ENCODE measurements around the gene DHX35.
A peak's percentile ranks its signal among the peaks of the same experiment; 100 is the strongest.

The DHX35 gene

DNA sequence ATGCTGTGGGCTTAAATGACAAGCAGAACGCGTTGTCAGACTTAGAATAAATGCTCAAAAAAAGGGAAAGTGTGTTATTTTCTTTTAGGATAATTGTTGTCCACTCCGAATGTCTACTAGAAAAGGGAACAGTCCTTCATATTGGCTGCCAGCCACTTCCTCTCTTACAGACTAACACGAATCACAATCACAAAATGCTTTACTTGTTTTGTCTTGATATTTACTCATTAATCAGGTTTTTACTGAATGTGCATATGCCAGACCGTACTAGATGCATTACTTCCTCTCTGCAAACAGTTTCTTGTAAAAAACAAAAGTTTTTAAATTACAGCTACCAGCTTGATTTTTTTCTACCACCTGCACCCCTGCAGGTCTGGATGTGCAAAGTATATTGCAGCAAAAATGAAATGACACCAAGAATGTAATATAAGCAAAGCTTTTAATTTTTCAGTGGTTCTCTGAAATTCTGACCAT, 821 bp downstream of the DHX35 start:
- Histone ChIP-seq H3K27ac (ENCODE audit: low read length) (peak overlapping the region; percentile 79), H3K9ac (ENCODE audit: low read depth, low read length) (peak overlapping the region; percentile 77), H3K36me3 (ENCODE audit: insufficient read depth, low read length) (peaks cover 19% of the 10 kb centered on the region), H4K20me1 (ENCODE audit: insufficient read depth, low read length) (peaks cover 4% of the 10 kb centered on the region), H3K4me3 (ENCODE audit: low read depth in 1 of 2, low read length in 2 of 2) (peak overlapping the region; percentile 61 to 79; a peak in 3 of 4 replicates), H3K79me2 (ENCODE audit: insufficient read depth, low read length) (peaks cover 68% of the 10 kb centered on the region), H3K9me3 (ENCODE audit: insufficient read depth, low read length, severe bottlenecking) (no peaks in the 10 kb centered on the region), H3K27me3 (ENCODE audit: insufficient read depth, low read length, poor library complexity) (no peaks in the 10 kb centered on the region), H3K4me2 (ENCODE audit: insufficient read depth, low read length) (peak overlapping the region; percentile 67), H2AFZ (ENCODE audit: low read depth, low read length) (peak overlapping the region; percentile 84), H3K4me1 (ENCODE audit: insufficient read depth, low read length) (peaks cover 35% of the 10 kb centered on the region)
- DNase-seq (no peak), ATAC-seq (ENCODE audit: insufficient read depth, low read depth) (no peak)
- TF ChIP-seq EZH2 (IDR thresholded peaks at IDR 0.05; ENCODE audit: borderline replicate concordance, low read depth, low read length, severe bottlenecking) = no peak
- TF ChIP-seq, protein P1, sequence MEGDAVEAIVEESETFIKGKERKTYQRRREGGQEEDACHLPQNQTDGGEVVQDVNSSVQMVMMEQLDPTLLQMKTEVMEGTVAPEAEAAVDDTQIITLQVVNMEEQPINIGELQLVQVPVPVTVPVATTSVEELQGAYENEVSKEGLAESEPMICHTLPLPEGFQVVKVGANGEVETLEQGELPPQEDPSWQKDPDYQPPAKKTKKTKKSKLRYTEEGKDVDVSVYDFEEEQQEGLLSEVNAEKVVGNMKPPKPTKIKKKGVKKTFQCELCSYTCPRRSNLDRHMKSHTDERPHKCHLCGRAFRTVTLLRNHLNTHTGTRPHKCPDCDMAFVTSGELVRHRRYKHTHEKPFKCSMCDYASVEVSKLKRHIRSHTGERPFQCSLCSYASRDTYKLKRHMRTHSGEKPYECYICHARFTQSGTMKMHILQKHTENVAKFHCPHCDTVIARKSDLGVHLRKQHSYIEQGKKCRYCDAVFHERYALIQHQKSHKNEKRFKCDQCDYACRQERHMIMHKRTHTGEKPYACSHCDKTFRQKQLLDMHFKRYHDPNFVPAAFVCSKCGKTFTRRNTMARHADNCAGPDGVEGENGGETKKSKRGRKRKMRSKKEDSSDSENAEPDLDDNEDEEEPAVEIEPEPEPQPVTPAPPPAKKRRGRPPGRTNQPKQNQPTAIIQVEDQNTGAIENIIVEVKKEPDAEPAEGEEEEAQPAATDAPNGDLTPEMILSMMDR (IDR thresholded peaks at IDR 0.05; ENCODE audit: borderline replicate concordance, extremely low read depth, low read length, poor library complexity, severe bottlenecking) = peak; percentile 3

DNA sequence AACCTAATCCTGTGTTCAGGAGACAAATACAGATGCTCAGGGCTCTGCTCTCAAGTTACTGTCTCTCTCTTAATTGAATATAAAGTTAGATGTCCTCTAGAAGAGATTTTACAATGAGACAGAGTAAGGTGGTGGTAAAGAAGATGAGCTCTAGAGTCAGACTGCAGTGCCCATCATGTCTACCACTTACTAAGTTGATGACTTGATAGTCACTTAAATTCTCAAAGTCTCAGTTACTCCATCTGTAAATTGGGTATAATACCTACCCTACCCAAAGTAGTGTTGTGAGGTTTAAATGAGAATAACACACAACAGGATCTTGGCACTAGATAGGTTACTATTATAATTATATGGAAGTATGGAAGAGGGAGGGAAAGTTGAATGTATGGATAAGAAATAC, 1.6 kb downstream of the DHX35 start:
- peak overlapping the region; percentile 67 for H3K4me2 ChIP-seq (ENCODE audit: insufficient read depth, low read length)
- H2AFZ ChIP-seq (ENCODE audit: low read depth, low read length) = no peak overlapping the region
- H3K4me1 ChIP-seq (ENCODE audit: insufficient read depth, low read length) = peaks cover 35% of the 10 kb centered on the region
- H3K4me3 ChIP-seq (ENCODE audit: low read depth in 1 of 2, low read length in 2 of 2) = peak overlapping the region in 1 of 2 experiments; percentile 79; a peak in 2 of 4 replicates
- no peak for DNase-seq
- H3K79me2 ChIP-seq (ENCODE audit: insufficient read depth, low read length) = peaks cover 72% of the 10 kb centered on the region
- no peaks in the 10 kb centered on the region for H3K9me3 ChIP-seq (ENCODE audit: insufficient read depth, low read length, severe bottlenecking)
- no peak overlapping the region for H3K27ac ChIP-seq (ENCODE audit: low read length)
- ATAC-seq (ENCODE audit: insufficient read depth, low read depth) = no peak
- peaks cover 7% of the 10 kb centered on the region for H4K20me1 ChIP-seq (ENCODE audit: insufficient read depth, low read length)
- no peaks in the 10 kb centered on the region for H3K27me3 ChIP-seq (ENCODE audit: insufficient read depth, low read length, poor library complexity)
- peaks cover 24% of the 10 kb centered on the region for H3K36me3 ChIP-seq (ENCODE audit: insufficient read depth, low read length)
- H3K9ac ChIP-seq (ENCODE audit: low read depth, low read length) = peak overlapping the region; percentile 77
- TF ChIP-seq, protein P1 (IDR thresholded peaks at IDR 0.05; ENCODE audit: borderline replicate concordance, extremely low read depth, low read length, poor library complexity, severe bottlenecking) = no peak
- TF ChIP-seq EZH2 (IDR thresholded peaks at IDR 0.05; ENCODE audit: borderline replicate concordance, low read depth, low read length, severe bottlenecking) = no peak

DNA sequence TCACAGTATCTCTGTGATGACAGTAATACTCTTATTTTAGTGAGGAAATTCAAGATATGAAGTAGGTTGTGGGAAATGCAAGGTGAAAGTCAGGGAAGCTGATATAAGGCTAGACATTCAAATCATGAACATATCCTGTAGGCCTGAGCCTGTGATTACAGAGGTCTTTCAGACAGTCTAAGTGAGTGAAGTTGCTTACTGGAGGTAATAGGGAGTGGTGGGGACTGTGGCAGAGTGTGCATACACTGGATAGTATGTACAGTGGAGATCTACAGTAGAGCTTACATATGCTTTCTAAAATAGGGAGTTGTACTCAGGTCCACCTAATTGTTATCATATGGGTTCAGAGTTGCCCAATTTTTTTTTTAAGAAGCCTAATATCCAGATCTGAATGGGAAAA, 3.1 kb downstream of the DHX35 start:
- Histone ChIP-seq H3K27me3 (ENCODE audit: insufficient read depth, low read length, poor library complexity) (no peaks in the 10 kb centered on the region), H3K9ac (ENCODE audit: low read depth, low read length) (no peak overlapping the region), H3K79me2 (ENCODE audit: insufficient read depth, low read length) (peaks cover 85% of the 10 kb centered on the region), H3K36me3 (ENCODE audit: insufficient read depth, low read length) (peaks cover 38% of the 10 kb centered on the region), H3K4me2 (ENCODE audit: insufficient read depth, low read length) (no peak overlapping the region), H3K4me1 (ENCODE audit: insufficient read depth, low read length) (peaks cover 35% of the 10 kb centered on the region), H2AFZ (ENCODE audit: low read depth, low read length) (no peak overlapping the region), H4K20me1 (ENCODE audit: insufficient read depth, low read length) (peaks cover 13% of the 10 kb centered on the region), H3K27ac (ENCODE audit: low read length) (no peak overlapping the region), H3K9me3 (ENCODE audit: insufficient read depth, low read length, severe bottlenecking) (no peaks in the 10 kb centered on the region), H3K4me3 (ENCODE audit: low read depth in 1 of 2, low read length in 2 of 2) (no peak overlapping the region)
- ATAC-seq (ENCODE audit: insufficient read depth, low read depth) (no peak), DNase-seq (no peak)
- TF ChIP-seq, protein P1 (IDR thresholded peaks at IDR 0.05; ENCODE audit: borderline replicate concordance, extremely low read depth, low read length, poor library complexity, severe bottlenecking) = no peak
- no peak for TF ChIP-seq EZH2 (IDR thresholded peaks at IDR 0.05; ENCODE audit: borderline replicate concordance, low read depth, low read length, severe bottlenecking)

Data from DND-41 (cell line).